Transverse colon (tissue), 4 donors: Measurements from ENCODE around the gene MCM9. TPM values are rescaled to one million over a fixed set of nuclear protein-coding genes. Genes with fewer than 3 reads are reported as not detected.
A peak's percentile ranks its signal among the peaks of the same experiment; 100 is the strongest.

Experiments used
- DNase-seq: peaks from one replicate; pipeline ENCODE4 v3.0.0-alpha.2; 2019
- H3K27ac ChIP-seq, 4 donors: fragments of 200-600 bp; sonication (generic); 2 replicates each; pipeline ENCODE4 v1.5.1; 2016 to 2018; ENCODE audit warnings: inconsistent platforms in 4 of 4
- H3K27me3 ChIP-seq: fragments of 200-600 bp; sonication (generic); 2 replicates; pipeline ENCODE4 v1.5.1; 2017; ENCODE audit warnings: inconsistent platforms
- H3K36me3 ChIP-seq, 4 donors: fragments of 200-600 bp; sonication (generic); 2 replicates each; pipeline ENCODE4 v1.5.1; 2017 to 2019; ENCODE audit warnings: inconsistent platforms in 4 of 4
- H3K4me1 ChIP-seq, 4 donors: fragments of 200-600 bp; sonication (generic); 2 replicates each; pipeline ENCODE4 v1.5.1; 2017 to 2020; ENCODE audit warnings: inconsistent platforms in 4 of 4
- H3K4me3 ChIP-seq, 4 donors: fragments of 200-600 bp; sonication (generic); 1 replicate in 1 of 4; 2 replicates in 3 of 4; pipeline versions ENCODE4 v1.5.1 to v1.6.1; 2017 to 2019; ENCODE audit warnings: inconsistent platforms in 4 of 4
- H3K9me3 ChIP-seq, 2 donors: fragments of 200-600 bp; sonication (generic); 2 replicates each; pipeline ENCODE4 v1.5.1; 2017 to 2019; ENCODE audit warnings: inconsistent platforms in 2 of 2
- CTCF ChIP-seq, 5 experiments: fragments of 200-600 bp in 3 of 5; fragments of 450-650 bp in 2 of 5; sonication (generic) in 3 of 5; IDR thresholded peaks; 1 replicate in 2 of 5; 2 replicates in 3 of 5; pipeline ENCODE4 v1.5.1; 2016 to 2017; ENCODE audit warnings: antibody characterized with exemption in 5 of 5, inconsistent platforms in 3 of 5, mild to moderate bottlenecking in 2 of 5, moderate library complexity in 1 of 5
- EP300 ChIP-seq: sonication (generic); formaldehyde crosslinking; IDR thresholded peaks from one replicate; pipeline ENCODE4 v1.6.1; 2017; ENCODE audit warnings: antibody characterized with exemption, low read depth
- POLR2A ChIP-seq: fragments of 450-650 bp; IDR thresholded peaks from one replicate; pipeline ENCODE4 v1.6.1; 2016; ENCODE audit warnings: antibody characterized with exemption, mild to moderate bottlenecking, moderate library complexity
- POLR2AphosphoS5 ChIP-seq, 3 donors: sonication (generic); formaldehyde crosslinking; IDR thresholded peaks; one replicate each; pipeline ENCODE4 v1.6.1; 2016; ENCODE audit warnings: antibody characterized with exemption in 3 of 3
- WGBS, 2 donors: methylation state at CpG; one replicate each; pipeline ENCODE4 v1.1.5; 2018; ENCODE audit warnings: low coverage in 1 of 2; 5-methylcytosine and 5-hydroxymethylcytosine counted together
- in situ Hi-C, 4 donors: fragments of 200-750 bp; cut with MboI; loops; one replicate each; pipeline versions ENCODE4 v1.15.0 to v1.15.1; 2017; ENCODE audit warnings: low sequenced_read_pairs in 3 of 4, low pct_ligation_motif_present in 1 of 4, low pct_unique_long_range_greater_than_20kb in 1 of 4
- intact Hi-C: fragments of 100-400 bp; cut with DNase I; formaldehyde crosslinking; loops from one replicate; pipeline ENCODE4 v1.15.1; 2023; ENCODE audit warnings: low total_unique reads
- total RNA-seq, 4 donors: library from RNA; depleted of rRNA; stranded (reverse); fragments of >200 nt; gene quantifications; one replicate each; pipeline ENCODE4 v1.1.0, GENCODE V29; 2016

MCM9 gene
- total RNA-seq, 4 donors from 2014 or later = 5.2 to 27.6 (median 19.0) TPM

DNA sequence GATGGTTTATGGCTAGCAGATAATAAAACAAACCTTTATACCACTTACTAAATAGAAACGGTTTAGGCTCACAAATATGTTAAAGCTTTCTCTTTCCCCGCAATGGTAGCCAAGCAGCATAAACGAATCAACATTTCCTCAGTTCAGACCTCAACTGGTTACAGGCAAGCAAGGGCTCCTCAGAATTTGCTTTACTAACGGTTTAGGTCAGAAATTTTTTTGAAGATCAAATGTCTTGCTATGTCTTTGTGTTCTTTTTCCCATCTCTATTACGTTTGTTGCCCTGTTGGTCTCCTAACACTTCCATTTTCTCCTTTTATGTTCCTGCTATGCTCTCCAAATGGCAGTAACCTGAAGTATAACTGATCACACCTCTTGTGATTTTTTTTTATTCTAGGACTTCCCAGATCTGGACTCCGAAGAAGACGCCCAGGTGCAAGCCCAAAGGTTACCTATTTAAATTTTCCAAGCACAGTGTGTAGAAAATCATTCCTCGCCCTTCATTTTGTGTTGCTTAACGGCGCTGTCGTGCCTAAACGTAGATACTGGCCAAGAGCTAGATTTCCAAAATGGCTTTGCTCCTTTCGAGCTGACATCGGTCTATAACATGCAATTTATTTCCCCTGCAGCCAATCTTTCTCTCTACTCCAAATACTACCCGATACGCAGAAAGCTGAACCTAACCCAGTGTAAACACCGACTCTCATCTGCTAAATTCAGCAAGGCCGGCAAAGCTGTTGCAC lies 41.7 kb downstream of the MCM9 start:
- WGBS, 2 donors = 0% methylated on average over 17 to 18 of the region's 18 CpGs
- DNase-seq = peak; percentile 50

DNA sequence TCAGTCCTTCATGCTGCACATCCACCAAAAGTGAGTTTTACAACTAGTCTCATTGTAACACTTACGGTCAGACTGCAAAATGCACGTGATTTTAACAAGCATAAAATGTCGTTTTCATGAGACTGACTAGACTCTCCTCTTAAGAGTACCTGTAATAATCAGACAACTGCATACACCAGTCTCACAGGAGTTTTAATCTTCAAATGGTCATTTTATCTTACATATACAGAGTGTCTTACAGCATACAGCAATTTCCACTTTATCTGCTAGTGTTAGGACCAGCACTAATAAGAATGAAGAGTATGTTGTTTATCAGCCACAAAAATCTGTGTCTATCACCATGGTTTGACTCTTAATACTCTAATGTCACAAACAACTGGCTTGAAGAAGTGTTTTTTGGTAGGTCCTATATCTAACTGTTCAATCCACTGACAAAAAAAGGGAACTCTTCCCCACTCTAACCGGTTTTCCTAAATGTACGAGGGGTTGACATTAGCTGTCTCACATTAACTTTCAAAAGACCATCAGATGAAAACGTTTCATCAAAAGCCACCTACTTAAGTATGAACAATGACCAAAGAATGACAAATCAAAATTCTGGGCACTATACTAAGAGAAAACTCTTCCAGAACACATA lies 42.5 kb downstream of the MCM9 start:
- 7 to 17% methylated on average over 6 of the region's 6 CpGs for WGBS, 2 donors
- peaks cover 5 to 49% (median 16%) of the 10 kb centered on the region in 4 donors for H3K4me1 ChIP-seq
- no peaks in the 10 kb centered on the region for H3K27me3 ChIP-seq
- in situ Hi-C loops = no loop called here
- H3K36me3 ChIP-seq = no peaks in the 10 kb centered on the region
- intact Hi-C loops = loop anchor here (5.0 kb wide), 1 partner anchor 185 kb away; the partner anchor contains the start of gene FAM184A
- peak overlapping the region; percentile 96 to 98 (median 98) for H3K27ac ChIP-seq
- no peak for DNase-seq
- peak overlapping the region; percentile 18 to 92 (median 76) for H3K4me3 ChIP-seq
- H3K9me3 ChIP-seq = no peaks in the 10 kb centered on the region
- TF ChIP-seq EP300 = no peak
- TF ChIP-seq CTCF (IDR thresholded peaks at IDR 0.05) = no peak
- TF ChIP-seq POLR2AphosphoS5 (IDR thresholded peaks at IDR 0.05) = no peak
- no peak for TF ChIP-seq POLR2A

More for the DNA sequence above, 41.7 kb downstream of the MCM9 start:
- Histone ChIP-seq H3K36me3 (no peaks in the 10 kb centered on the region), H3K9me3 (no peaks in the 10 kb centered on the region), H3K27ac (peak overlapping the region; percentile 96 to 98 (median 98)), H3K4me1 (peaks cover 5 to 49% (median 16%) of the 10 kb centered on the region in 4 donors), H3K27me3 (no peaks in the 10 kb centered on the region), H3K4me3 (peak overlapping the region; percentile 18 to 92 (median 76))
- no peak for TF ChIP-seq POLR2A
- TF ChIP-seq EP300 = no peak
- TF ChIP-seq POLR2AphosphoS5 (IDR thresholded peaks at IDR 0.05) = no peak
- no peak for TF ChIP-seq CTCF (IDR thresholded peaks at IDR 0.05)
- intact Hi-C loops (loop anchor here (5.0 kb wide), 1 partner anchor 184 kb away; the partner anchor contains the start of gene FAM184A), in situ Hi-C loops (no loop called here)

GRCh38 chr6:118890997-118891790 lies 43.8 kb downstream of the MCM9 start:
- TF ChIP-seq EP300 (no peak), CTCF (IDR thresholded peaks at IDR 0.05) (no peak), POLR2AphosphoS5 (IDR thresholded peaks at IDR 0.05) (no peak)
- 73 to 75% methylated on average over 5 of the region's 5 CpGs for WGBS, 2 donors
- H3K4me3 ChIP-seq = no peak overlapping the region
- intact Hi-C loops (loop anchor here (5.0 kb wide), 1 partner anchor 186 kb away; the partner anchor contains the start of gene FAM184A), in situ Hi-C loops (no loop called here)
- no peak for DNase-seq
- peak overlapping the region; percentile 96 to 98 (median 98) for H3K27ac ChIP-seq
- H3K9me3 ChIP-seq = no peaks in the 10 kb centered on the region
- no peaks in the 10 kb centered on the region for H3K36me3 ChIP-seq
- H3K4me1 ChIP-seq = peaks cover 5 to 38% (median 14%) of the 10 kb centered on the region in 4 donors
- H3K27me3 ChIP-seq = no peaks in the 10 kb centered on the region

GRCh38 chr6:118889163-118889562 lies 45.8 kb downstream of the MCM9 start:
- Histone ChIP-seq H3K9me3 (no peaks in the 10 kb centered on the region), H3K4me3 (no peak overlapping the region), H3K36me3 (no peaks in the 10 kb centered on the region), H3K4me1 (peaks cover 5 to 29% (median 9%) of the 10 kb centered on the region in 4 donors), H3K27me3 (no peaks in the 10 kb centered on the region), H3K27ac (no peak overlapping the region)
- in situ Hi-C loops = no loop called here
- intact Hi-C loops = no loop called here
- 84 to 85% methylated on average over 3 to 4 of the region's 4 CpGs for WGBS, 2 donors
- DNase-seq = no peak
- no peak for TF ChIP-seq POLR2AphosphoS5 (IDR thresholded peaks at IDR 0.05)
- TF ChIP-seq POLR2A = no peak
- no peak for TF ChIP-seq CTCF (IDR thresholded peaks at IDR 0.05)
- TF ChIP-seq EP300 = no peak
